HepG2 (cell line): ENCODE measurements around the gene PRR15L. TPM values are rescaled to one million over a fixed set of nuclear protein-coding genes. Genes with fewer than 3 reads are reported as not detected.

Experiments
- ATAC-seq: fragments of 200-7000 bp; cut with Tn5 transposase; 3 replicates; pipeline ENCODE4 v1.9.1; 2020; ENCODE audit warnings: mild to moderate bottlenecking, moderate library complexity
- BruUV-seq: library from RNA; stranded (reverse); fragments of 400-500 nt; replicated peaks from 2 replicates; lab custom pipeline; 2021; lab: Mats Ljungman, UMichigan
- CTCF ChIA-PET: fragments of 300-600 bp; formaldehyde crosslinking; extraction: SDS; loops from one replicate; lab custom pipeline; 2021; ENCODE audit warnings: low total read pairs, inconsistent platforms, low intra/inter-chr PET ratio; lab: Yijun Ruan, JAX
- POLR2A ChIA-PET: fragments of 350-600 bp; sonication (Branson Sonifier 250); formaldehyde crosslinking; loops from one replicate; lab custom pipeline; 2020; ENCODE audit warnings: antibody characterized with exemption, inconsistent platforms; lab: Yijun Ruan, JAX
- DNase-seq: peaks from one replicate; pipeline ENCODE4 v3.0.0-alpha.2; 2015; ENCODE audit warnings: low spot score
- FAIRE-seq: peaks from 3 replicates; lab custom pipeline; 2011; peaks lifted over from hg19 to GRCh38; lab: Jason Lieb, UNC
- H2AFZ ChIP-seq: one replicate; pipeline ENCODE4 v1.6.1; 2011; ENCODE audit warnings: low read length, inconsistent platforms
- H3K27ac ChIP-seq: fragments of 300-600 bp; 3 replicates; pipeline ENCODE4 v1.8.0; 2011; ENCODE audit warnings: mixed run types, mild to moderate bottlenecking, mixed read lengths, low read length, inconsistent platforms; ENCODE audit not compliant: insufficient read depth; ENCODE audit errors: extremely low read length
- H3K27me3 ChIP-seq, 2 experiments: fragments of 200-600 bp in 1 of 2; 2 replicates in 1 of 2; 3 replicates in 1 of 2; pipeline versions ENCODE4 v1.6.0 to v1.8.0; 2011; ENCODE audit warnings: low read length in 2 of 2, mild to moderate bottlenecking in 2 of 2, moderate library complexity in 2 of 2, inconsistent platforms in 1 of 2; ENCODE audit not compliant: insufficient read depth in 2 of 2, control insufficient read depth in 1 of 2
- H3K36me3 ChIP-seq, 2 experiments: fragments of 200-600 bp in 1 of 2; replicated peaks in 1 of 2; 2 replicates in 1 of 2; 3 replicates in 1 of 2; pipeline versions ENCODE4 v1.5.1 to v1.8.0; 2011; ENCODE audit warnings: low read length in 2 of 2, inconsistent platforms in 1 of 2; ENCODE audit not compliant: insufficient read depth in 2 of 2, control insufficient read depth in 1 of 2
- H3K4me1 ChIP-seq: 2 replicates; pipeline ENCODE4 v1.5.1; 2012; ENCODE audit warnings: low read length, inconsistent platforms; ENCODE audit not compliant: insufficient read depth
- H3K4me2 ChIP-seq: 2 replicates; pipeline ENCODE4 v1.6.0; 2011; ENCODE audit warnings: low read depth, low read length, inconsistent platforms
- H3K4me3 ChIP-seq, 3 experiments: fragments of 200-600 bp in 1 of 3; sonication (generic), shearing (Covaris generic) in 1 of 3; replicated peaks in 1 of 3; 2 replicates each; pipeline ENCODE4 v1.5.1; 2011 to 2016; ENCODE audit warnings: low read length in 3 of 3, inconsistent platforms in 2 of 3, low read depth in 2 of 3, mild to moderate bottlenecking in 2 of 3, control low read depth in 1 of 3, mixed read lengths in 1 of 3; ENCODE audit not compliant: insufficient read depth in 1 of 3
- H3K79me2 ChIP-seq: one replicate; pipeline ENCODE4 v1.6.1; 2011; ENCODE audit warnings: low read length, inconsistent platforms; ENCODE audit not compliant: insufficient read depth
- H3K9ac ChIP-seq: 2 replicates; pipeline ENCODE4 v1.6.0; 2011; ENCODE audit warnings: mild to moderate bottlenecking, low read depth, low read length, inconsistent platforms; ENCODE audit not compliant: insufficient read depth
- H3K9me3 ChIP-seq: 2 replicates; pipeline ENCODE4 v1.5.1; 2012; ENCODE audit warnings: mild to moderate bottlenecking, low read length
- H4K20me1 ChIP-seq: 2 replicates; pipeline ENCODE4 v1.6.0; 2011; ENCODE audit warnings: inconsistent platforms, mild to moderate bottlenecking, low read length, moderate library complexity; ENCODE audit not compliant: insufficient read depth
- AGO2 ChIP-seq: fragments of 200-400 bp; formaldehyde crosslinking; optimal IDR thresholded peaks from 2 replicates; pipeline ENCODE3; 2017; ENCODE audit warnings: mild to moderate bottlenecking, low read depth, low read length, moderate library complexity
- GTF2F1 ChIP-seq: fragments of 150-350 bp; IDR thresholded peaks from 2 replicates; pipeline ENCODE4 v1.6.1; 2014; ENCODE audit warnings: low read length
- KLF9 ChIP-seq: IDR thresholded peaks from 2 replicates; pipeline ENCODE4 v1.6.1; 2016; ENCODE audit warnings: low read depth
- TBX3 ChIP-seq: fragments of 450-650 bp; IDR thresholded peaks from 2 replicates; pipeline ENCODE4 v1.6.1; 2017; ENCODE audit warnings: antibody characterized with exemption, mild to moderate bottlenecking, inconsistent platforms, borderline replicate concordance
- ZC3H13 ChIP-seq: sonication (generic); formaldehyde crosslinking; IDR thresholded peaks from 2 replicates; pipeline ENCODE4 v1.8.1; 2023; ENCODE audit warnings: mild to moderate bottlenecking, missing genetic modification reagents, moderate library complexity
- ZNF230 ChIP-seq: sonication (generic); formaldehyde crosslinking; IDR thresholded peaks from 2 replicates; pipeline ENCODE4 v1.4.0; 2020; ENCODE audit warnings: mild to moderate bottlenecking, missing genetic modification reagents
- ZZZ3 ChIP-seq: sonication (generic); formaldehyde crosslinking; IDR thresholded peaks from 2 replicates; pipeline ENCODE4 v1.4.0; 2020; ENCODE audit warnings: missing genetic modification reagents, mild to moderate bottlenecking, borderline replicate concordance
- WGBS: methylation state at CpG from one replicate; pipeline ENCODE4 v1.1.6; 2017; ENCODE audit warnings: low lambda C conversion rate; 5-methylcytosine and 5-hydroxymethylcytosine counted together
- in situ Hi-C: cut with HindIII; loops from 2 replicates; pipeline ENCODE4 v1.10.0; 2017; ENCODE audit warnings: low pct_unique_long_range_greater_than_20kb; ENCODE audit not compliant: extremely low pct_ligation_motif_present
- intact Hi-C: fragments of 100-400 bp; cut with micrococcal nuclease; formaldehyde crosslinking; loops from one replicate; pipeline ENCODE4 v1.10.0; 2022; ENCODE audit not compliant: unreplicated experiment
- polyA plus RNA-seq, 8 experiments: library from polyadenylated mRNA; depleted of rRNA in 3 of 8; stranded (reverse) in 7 of 8; unstranded in 1 of 8; fragments of >200 nt; fragmentation: Illumina TruSeq in 4 of 8; extraction: Trizol in 4 of 8; gene quantifications; 2 replicates each; pipeline versions ENCODE4 v1.2.1 to v1.2.3, GENCODE V29; 2011 to 2016; ENCODE audit warnings: low read depth in 4 of 8, missing spikeins in 1 of 8, mixed read lengths in 1 of 8; ENCODE audit not compliant: insufficient read depth in 1 of 8
- total RNA-seq, 5 experiments: library from RNA; depleted of rRNA; stranded (reverse); fragments of >200 nt; fragmentation: Illumina TruSeq; extraction: Trizol; gene quantifications; 2 replicates each; pipeline ENCODE4 v1.2.3, GENCODE V29; 2016; ENCODE audit warnings: low read depth in 1 of 5
- TF ChIP-seq, protein P1 (sequence below): sonication (generic); formaldehyde crosslinking; IDR thresholded peaks from 2 replicates; pipeline ENCODE4 v1.8.0; 2023; ENCODE audit warnings: mild to moderate bottlenecking, missing genetic modification reagents

Gene PRR15L
- total and polyA plus RNA-seq, 2 of the 13 experiments (the other 11 are each of a cell fraction or from before 2014, with no cell fraction given) = 0.44 to 2.0 TPM

DNA sequence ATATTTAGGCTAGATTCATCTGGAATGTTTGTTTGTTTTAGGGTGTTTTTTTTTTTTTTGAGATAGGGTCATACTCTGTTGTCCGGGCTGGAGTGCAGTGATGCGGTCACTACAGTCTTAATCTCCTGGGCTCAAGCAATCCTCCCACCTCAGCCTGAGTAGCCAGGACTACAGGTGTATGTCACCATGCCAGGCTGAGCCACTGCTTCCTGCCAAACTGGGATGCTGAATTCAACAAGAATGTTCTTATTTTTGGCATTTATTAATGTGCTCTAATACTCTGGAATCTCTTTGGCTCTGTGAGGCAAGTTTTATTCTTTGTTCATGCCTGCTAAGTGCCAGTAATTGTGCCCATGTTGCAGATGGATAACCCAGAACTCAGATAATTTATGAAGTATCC lies 40.1 kb downstream of the PRR15L start:
- no peak overlapping the region for H2AFZ ChIP-seq
- TF ChIP-seq ZC3H13 (CRISPR knock-in tag) (no peak), GTF2F1 (no peak), ZNF230 (no peak), ZZZ3 (CRISPR knock-in tag) (no peak)
- BruUV-seq = no TSS peak
- H3K9me3 ChIP-seq = no peaks in the 10 kb centered on the region
- ChIA-PET POLR2A (no interaction called here), CTCF (no interaction called here)
- H4K20me1 ChIP-seq = no peaks in the 10 kb centered on the region
- H3K4me2 ChIP-seq = no peak overlapping the region
- intact Hi-C loops (no loop called here), in situ Hi-C loops (no loop called here)
- no peak overlapping the region for H3K9ac ChIP-seq
- peaks cover 7% of the 10 kb centered on the region for H3K4me1 ChIP-seq
- WGBS = 89% methylated on average over 2 of the region's 2 CpGs
- DNase-seq (no peak), FAIRE-seq (no peak), ATAC-seq (no peak)
- no peak overlapping the region for H3K4me3 ChIP-seq
- no peaks in the 10 kb centered on the region for H3K27me3 ChIP-seq
- no peaks in the 10 kb centered on the region for H3K79me2 ChIP-seq
- H3K27ac ChIP-seq = no peak overlapping the region
- peaks cover 8 to 20% of the 10 kb centered on the region in 2 experiments; a peak in 3 of 5 replicates for H3K36me3 ChIP-seq

GRCh38 chr17:47916489-47917208 lies 41.0 kb downstream of the PRR15L start:
- Histone ChIP-seq H3K9me3 (no peaks in the 10 kb centered on the region), H3K27ac (no peak overlapping the region), H3K79me2 (no peaks in the 10 kb centered on the region), H3K4me1 (peaks cover 7% of the 10 kb centered on the region), H4K20me1 (no peaks in the 10 kb centered on the region), H3K4me2 (no peak overlapping the region), H3K36me3 (peaks cover 8 to 20% of the 10 kb centered on the region in 2 experiments; a peak in 3 of 5 replicates), H3K27me3 (no peaks in the 10 kb centered on the region), H2AFZ (no peak overlapping the region), H3K4me3 (no peak overlapping the region), H3K9ac (no peak overlapping the region)
- WGBS = 97% methylated on average over 18 of the region's 19 CpGs
- ATAC-seq (no peak; the same call in 2 of the 3 replicates), FAIRE-seq (no peak), DNase-seq (no peak)
- TF ChIP-seq KLF9 (CRISPR knock-in tag) = no peak
- TF ChIP-seq, protein P1, sequence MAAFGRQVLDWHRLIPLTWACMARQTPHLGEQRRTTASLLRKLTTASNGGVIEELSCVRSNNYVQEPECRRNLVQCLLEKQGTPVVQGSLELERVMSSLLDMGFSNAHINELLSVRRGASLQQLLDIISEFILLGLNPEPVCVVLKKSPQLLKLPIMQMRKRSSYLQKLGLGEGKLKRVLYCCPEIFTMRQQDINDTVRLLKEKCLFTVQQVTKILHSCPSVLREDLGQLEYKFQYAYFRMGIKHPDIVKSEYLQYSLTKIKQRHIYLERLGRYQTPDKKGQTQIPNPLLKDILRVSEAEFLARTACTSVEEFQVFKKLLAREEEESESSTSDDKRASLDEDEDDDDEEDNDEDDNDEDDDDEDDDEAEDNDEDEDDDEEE (CRISPR knock-in tag) = no peak
- TF ChIP-seq TBX3 = no peak
- peak; percentile 82 for TF ChIP-seq AGO2
- TSS peak; percentile 62 for BruUV-seq
- CTCF ChIA-PET = no interaction called here
- POLR2A ChIA-PET = no interaction called here
- in situ Hi-C loops (no loop called here), intact Hi-C loops (no loop called here)
